NCI-H446 treated with DMSO at 0.1 percent for 48 hours (cell line): ENCODE results near the gene AGPAT3.

Source experiments
- DNase-seq: peaks from one replicate; lab custom pipeline; 2025; lab: John Stamatoyannopoulos, UW

The AGPAT3 gene

DNA sequence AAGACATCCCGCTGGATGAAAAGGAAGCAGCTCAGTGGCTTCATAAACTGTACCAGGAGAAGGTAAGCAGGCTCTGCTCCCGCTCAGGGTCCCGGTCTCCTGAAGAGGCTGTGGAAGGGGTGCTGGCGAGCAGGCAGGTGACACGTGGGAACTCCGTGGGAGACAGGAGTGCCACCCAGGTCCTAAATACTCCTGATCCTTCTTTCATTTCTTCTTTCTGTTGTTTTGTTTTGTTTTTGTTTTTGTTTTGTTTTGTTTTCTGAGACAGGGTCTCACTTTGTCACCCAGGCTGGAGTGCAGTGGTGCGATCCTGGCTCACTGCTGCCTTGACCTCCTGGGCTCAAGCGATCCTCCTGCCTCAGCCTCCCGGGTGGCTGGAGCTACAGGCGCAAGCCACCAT is 113.0 kb downstream of the AGPAT3 start:
- DNase-seq = no peak

- DNase-seq = no peak
These were observed 114.6 kb downstream of the AGPAT3 start for GRCh38 chr21:43979654-43980053.

DNA sequence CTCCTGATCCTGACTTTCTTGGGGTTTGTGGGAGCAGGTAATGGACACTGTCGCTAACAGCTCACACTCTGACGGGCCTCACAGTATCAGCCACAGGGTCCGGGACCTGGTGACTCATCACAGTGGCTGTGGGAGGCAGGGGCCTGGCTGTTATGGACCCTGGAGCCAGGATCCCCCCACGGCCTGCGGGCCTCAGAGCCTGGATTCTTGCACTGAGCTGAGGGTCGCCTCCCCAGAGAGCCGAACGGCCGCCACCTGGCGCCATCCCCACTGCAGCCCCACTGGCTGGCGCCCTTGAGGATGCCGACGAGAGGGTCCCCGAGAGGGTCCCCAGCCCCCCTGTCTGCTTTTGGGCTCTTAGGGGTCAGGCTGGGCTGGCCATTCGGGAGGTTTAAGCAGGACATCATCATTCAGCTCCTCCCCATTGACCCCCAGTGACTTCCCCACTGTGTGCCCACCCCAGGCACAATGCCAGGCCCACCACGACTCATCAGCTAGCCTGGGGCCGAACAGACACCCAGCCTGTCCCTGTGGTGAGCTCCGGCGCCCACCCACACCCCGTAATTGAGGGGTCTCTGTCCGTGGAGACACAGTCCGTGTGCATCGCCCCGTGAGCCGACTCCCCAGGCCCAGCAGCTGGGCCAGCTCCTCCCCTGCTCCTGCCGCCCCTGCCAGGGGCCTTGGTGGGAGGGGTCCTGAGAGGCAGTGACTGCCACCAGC is 116.3 kb downstream of the AGPAT3 start:
- DNase-seq = no peak

DNA sequence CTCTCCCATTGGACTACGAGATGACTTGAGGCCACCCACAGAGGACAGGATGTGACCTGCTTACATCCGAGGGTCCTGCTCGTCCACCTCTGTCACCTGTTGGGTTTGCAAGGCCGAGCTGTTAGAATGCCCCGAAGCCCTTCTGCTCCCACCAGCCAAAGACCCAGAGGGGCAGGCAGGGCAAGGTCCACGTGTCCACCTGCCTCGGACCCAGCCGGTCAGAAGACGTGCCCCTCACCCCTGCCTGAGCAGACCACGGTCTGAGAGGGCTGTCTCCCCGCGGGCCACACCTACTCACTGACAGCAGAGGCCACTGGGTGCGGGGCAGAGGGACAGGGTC is 116.8 kb downstream of the AGPAT3 start:
- no peak for DNase-seq

GRCh38 chr21:43982489-43983078 is 117.6 kb downstream of the AGPAT3 start:
- DNase-seq = no peak

GRCh38 chr21:43983390-43983789 is 118.4 kb downstream of the AGPAT3 start:
- DNase-seq = no peak

GRCh38 chr21:43983860-43984420 is 118.9 kb downstream of the AGPAT3 start:
- DNase-seq = no peak

DNA sequence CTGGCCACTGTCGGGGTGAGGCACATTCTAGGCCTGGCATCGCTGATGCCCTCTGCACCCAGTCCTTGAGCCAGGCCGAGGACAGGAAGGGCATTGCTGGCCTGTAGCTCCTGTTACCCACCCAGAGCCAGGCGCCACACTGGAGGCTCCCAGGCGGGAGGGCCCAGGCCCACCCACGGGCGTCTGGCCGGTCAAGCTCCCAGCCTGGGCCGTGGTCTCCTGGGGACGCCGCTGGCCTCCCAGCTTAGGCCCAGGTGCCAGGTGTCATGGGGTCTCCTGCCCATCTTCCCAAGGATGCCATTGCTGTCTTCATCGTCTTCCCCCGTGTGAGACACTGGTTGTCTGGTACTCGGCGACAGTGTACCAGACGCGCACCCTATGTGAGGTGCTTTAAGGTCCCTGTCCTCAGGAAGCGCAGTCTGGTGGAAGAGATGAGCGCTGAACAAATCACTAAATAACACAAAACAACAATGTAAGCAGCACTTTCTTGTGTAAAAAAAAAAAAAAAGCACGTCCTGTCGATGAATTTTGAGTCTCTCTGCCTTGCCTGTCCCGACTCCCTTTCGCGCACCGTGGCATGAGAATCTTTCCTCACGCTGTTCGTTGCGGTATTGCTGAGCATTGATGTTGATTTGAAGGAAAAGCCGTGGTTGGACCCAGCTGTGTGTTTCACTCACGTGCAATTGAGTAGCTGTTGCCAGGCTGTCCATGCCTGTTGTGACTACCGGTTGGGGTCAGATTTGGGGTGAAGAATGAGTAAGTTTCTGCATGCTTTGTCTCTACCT is 120.1 kb downstream of the AGPAT3 start:
- DNase-seq = no peak

DNA sequence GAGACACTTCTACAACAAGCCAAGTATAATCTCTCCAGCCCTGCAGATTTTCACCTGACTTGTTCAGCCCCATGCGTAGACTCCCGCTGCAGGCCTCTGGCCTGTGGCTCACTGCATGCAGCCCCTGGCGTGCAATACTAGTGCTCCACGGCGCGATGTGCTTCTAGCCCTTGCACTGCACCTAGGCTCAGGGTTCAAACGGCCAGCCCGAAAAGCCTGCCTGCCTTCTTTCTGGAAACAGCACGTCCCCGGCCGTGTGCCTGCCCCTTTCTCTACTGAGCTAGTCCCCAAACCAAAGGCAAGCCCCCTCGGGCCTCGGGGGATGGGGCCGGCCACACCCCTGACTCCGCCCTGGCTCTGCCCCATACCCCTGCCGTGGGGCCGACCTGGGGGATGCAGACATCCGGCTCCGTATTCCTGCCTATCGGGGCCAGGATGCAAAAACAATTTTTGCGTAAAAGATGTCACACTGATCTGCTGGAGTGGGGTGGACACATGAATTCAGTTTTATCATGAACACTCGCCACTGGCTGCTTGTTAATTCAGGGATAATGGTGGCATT is 120.7 kb downstream of the AGPAT3 start:
- no peak for DNase-seq

DNA sequence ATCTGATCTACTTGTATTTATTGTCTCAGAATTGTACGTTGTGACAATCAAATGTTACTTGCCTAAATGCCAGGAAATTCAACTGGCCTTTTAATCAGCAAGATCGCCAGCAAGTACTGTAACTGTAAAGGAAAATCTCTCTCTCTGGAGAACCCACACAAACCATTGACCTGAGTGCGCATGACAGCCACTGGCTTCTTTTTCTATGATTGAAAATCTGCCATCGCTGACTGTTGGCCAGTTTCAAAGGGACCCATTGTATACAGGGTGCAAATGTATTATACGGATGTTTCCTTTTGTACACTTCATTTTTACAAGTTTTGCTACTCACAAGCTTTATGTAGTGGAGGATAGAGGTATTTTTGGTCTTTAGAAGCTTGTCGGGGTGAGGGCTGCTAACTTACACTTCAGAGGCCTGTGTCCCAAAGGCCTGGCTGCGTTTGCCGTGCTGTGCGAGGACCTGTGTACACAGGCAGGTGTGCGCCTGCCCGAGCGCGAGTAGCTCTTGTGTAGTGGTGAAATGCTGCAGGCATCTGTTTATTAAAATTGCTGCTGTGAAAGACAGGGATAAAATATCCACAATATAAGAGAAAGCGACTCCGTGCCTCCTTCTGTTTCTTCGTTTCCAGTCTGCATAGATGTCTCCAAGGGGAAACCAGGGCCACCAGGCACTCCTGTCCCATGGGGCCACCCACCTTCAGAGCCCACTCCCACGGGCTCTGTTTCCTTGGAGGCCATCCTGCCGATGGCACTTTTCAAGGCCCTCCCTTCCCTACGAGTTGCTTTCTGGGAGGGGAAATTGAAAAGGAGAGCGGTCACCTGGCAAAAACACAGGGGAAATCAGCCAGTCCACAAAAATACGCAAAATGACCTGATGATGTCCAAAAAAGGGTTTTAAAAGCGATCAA is 121.8 kb downstream of the AGPAT3 start:
- no peak for DNase-seq

DNA sequence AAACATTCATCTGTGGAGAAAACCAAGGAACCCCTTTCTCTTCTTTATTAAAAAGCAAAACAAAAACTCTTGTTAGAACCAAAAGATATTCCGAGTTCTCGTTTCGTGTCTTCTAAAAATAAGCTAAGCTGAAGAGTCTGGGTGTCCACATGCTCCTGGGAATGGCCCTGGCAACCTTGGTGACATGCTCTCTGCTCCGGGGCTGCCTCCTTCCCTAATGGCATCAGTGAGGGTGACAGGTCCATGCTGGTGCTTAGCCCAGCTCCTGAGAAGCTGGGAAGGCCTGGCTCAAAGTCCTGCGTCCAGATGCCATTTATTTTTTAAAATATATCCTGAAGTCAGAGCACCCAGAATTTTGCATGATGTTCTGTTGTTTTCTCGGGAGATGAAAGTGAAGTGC is 122.5 kb downstream of the AGPAT3 start:
- no peak for DNase-seq

- no peak for DNase-seq
These were observed 123.0 kb downstream of the AGPAT3 start for GRCh38 chr21:43988016-43988415.

DNA sequence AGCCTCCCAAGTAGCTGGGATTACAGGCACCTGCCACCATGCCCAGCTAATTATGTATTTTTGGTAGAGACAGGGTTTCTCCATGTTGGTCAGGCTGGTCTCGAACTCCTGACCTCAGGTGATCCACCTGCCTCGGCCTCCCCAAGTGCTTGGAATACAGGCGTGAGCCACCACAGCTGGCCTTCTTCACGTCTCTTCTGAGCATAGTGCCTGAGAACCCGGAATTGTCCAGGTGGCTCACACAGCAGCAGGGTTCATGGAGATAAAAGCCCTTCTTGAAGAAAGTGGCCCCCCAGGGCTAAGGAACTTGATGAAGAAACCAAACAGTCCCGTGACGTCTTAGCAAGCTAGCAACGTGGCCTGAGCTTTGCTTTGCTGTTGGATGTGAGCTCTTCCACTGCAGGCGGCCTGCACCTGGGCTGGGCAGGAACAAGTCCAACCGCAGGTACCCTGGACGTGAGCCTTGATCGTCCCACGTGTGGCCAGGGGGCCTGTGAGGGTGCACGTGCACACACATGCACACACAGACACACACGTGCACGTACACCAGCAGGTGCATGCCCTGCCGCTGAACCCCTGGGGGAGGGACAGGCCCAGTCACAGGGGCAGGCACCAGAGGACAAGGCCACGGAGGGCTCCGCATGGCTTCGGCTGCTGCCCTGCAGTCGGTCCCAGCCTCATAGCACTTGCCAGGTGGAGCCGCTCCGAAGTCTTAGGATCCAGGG is 123.6 kb downstream of the AGPAT3 start:
- no peak for DNase-seq

DNA sequence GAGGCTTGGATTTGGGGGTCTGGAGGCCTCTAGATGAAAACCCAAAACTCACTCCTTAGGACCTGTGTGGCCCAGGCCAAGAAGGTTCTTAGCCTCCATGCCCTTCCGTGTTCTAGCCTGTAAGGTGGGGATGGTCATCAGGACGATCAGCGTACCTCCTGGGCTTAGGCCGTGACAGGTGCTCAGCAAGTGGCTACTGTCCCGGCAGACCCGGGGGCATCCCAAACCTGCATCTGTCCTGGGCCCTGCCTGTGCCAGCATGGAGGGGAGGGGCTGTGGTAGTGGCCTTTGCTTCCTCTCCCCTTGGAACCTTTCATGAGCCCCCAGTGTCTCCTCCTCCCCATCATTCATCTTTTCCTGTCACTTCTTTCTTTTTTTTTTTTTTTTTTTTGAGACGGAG is 124.4 kb downstream of the AGPAT3 start:
- DNase-seq = no peak

DNA sequence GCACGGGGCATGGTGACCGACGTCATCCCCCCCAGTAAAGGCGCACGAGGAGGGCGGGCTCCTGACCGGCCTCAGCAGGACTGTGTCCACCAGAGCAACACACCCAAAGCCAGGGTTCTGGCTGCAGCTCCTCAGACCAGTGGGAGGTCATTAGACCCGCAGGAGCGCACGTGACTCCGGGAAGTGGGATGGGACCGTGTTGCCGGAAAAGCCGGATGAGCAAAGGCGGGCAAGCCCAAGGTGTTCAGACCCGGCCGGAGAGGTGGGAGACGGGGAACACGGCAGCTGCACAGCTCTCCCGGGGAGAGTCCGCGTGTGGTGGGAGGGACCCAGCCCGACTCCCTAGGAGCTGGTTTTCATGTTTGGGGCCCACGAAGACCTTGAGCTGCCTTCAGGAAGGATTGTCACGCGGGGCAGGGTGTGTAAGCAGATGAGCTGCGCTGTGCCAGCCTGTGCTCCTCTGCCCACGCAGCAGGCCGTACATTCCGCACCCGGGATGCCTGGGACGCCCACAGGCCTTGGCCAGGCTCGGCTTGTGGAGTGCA is 126.5 kb downstream of the AGPAT3 start:
- no peak for DNase-seq

DNA sequence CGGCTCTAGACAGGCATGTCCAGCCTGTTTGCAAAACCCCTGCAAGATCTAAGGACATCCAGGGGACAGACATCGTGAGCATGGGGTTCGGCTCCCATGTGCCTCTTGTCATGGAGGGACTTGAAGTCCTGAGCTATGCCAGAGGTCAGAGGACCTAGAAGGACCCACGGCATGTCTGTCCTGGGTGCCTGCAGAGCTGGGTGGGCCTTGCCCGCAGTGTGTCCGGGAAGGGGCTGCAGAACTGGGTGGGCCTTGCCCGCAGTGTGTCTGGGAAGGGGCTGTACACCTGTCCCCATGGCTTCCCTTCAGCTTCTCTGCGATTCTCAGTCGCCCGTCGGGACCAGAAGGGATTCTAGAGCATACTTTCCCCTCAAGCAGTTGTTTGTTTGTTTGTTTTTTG is 127.1 kb downstream of the AGPAT3 start:
- DNase-seq = no peak

GRCh38 chr21:43993420-43993934 is 128.5 kb downstream of the AGPAT3 start:
- no peak for DNase-seq

DNA sequence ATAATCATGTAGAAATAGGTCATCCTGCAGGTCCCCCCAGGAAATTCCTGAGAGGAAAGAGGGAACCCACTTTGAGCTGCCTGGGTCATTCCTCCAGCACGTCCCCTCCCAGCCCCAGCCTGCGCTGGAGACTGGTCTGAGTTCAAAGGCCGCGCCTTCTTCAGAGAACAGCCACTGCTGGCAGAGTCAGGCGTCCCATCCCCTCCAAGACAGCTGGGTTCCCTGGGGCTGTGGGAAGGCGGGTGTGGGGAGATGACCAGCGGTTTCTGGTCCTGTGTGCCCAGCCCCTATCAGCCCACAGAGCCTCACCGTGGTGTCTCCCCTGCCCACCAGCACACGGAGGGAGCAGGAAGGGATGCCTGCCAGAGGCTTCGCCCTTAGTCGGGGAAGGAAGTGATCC is 129.1 kb downstream of the AGPAT3 start:
- no peak for DNase-seq

GRCh38 chr21:43994646-43995045 is 129.6 kb downstream of the AGPAT3 start:
- no peak for DNase-seq

GRCh38 chr21:43995521-43996105 is 130.6 kb downstream of the AGPAT3 start:
- no peak for DNase-seq
